ENCODE data around the gene NMNAT3. TPM values are rescaled to one million over a fixed set of nuclear protein-coding genes. Genes with fewer than 3 reads are reported as not detected.
A peak's percentile ranks its signal among the peaks of the same experiment; 100 is the strongest.
"Not testable (repeated sequence)": the region's sequence is repeated elsewhere in the genome, so short reads cannot be mapped to it uniquely, and the experiment has no call there.

The NMNAT3 gene
- total RNA-seq, 1 experiment from 2014 or later: 0.46 TPM

- no peak for DNase-seq (ENCODE audit: low spot score)
Observed at GRCh38 chr3:139636511-139636910, 41.3 kb downstream of the NMNAT3 start.

- no peak for DNase-seq (ENCODE audit: low spot score)
Observed at GRCh38 chr3:139634111-139634635, 43.6 kb downstream of the NMNAT3 start.

GRCh38 chr3:139633511-139633910, 44.3 kb downstream of the NMNAT3 start:
- DNase-seq (ENCODE audit: low spot score): no peak

GRCh38 chr3:139630542-139630941, 47.2 kb downstream of the NMNAT3 start:
- no peak for DNase-seq (ENCODE audit: low spot score)

GRCh38 chr3:139629033-139629432, 48.7 kb downstream of the NMNAT3 start:
- DNase-seq (ENCODE audit: low spot score): peak; percentile 61

- no peak for DNase-seq (ENCODE audit: low spot score)
Observed at GRCh38 chr3:139627759-139628158, 50.0 kb downstream of the NMNAT3 start.

GRCh38 chr3:139620438-139620837, 57.3 kb downstream of the NMNAT3 start:
- no peak for DNase-seq (ENCODE audit: low spot score)

- no peak for DNase-seq (ENCODE audit: low spot score)
Observed at GRCh38 chr3:139619484-139619883, 58.3 kb downstream of the NMNAT3 start.

GRCh38 chr3:139617672-139618268, 60.0 kb downstream of the NMNAT3 start:
- DNase-seq (ENCODE audit: low spot score): no peak

- DNase-seq (ENCODE audit: low spot score): no peak
Observed at GRCh38 chr3:139611528-139611927, 66.2 kb downstream of the NMNAT3 start.

- DNase-seq (ENCODE audit: low spot score): no peak
Observed at GRCh38 chr3:139610886-139611285, 66.9 kb downstream of the NMNAT3 start.

- no peak for DNase-seq (ENCODE audit: low spot score)
Observed at GRCh38 chr3:139608924-139609323, 68.8 kb downstream of the NMNAT3 start.

- DNase-seq (ENCODE audit: low spot score): no peak
Observed at GRCh38 chr3:139608108-139608380, 69.7 kb downstream of the NMNAT3 start.

- no peak for DNase-seq (ENCODE audit: low spot score)
Observed at GRCh38 chr3:139607257-139608107, 70.3 kb downstream of the NMNAT3 start.

GRCh38 chr3:139602003-139602402, 75.8 kb downstream of the NMNAT3 start:
- DNase-seq (ENCODE audit: low spot score): no peak

GRCh38 chr3:139601191-139601961, 76.4 kb downstream of the NMNAT3 start:
- no peak for DNase-seq (ENCODE audit: low spot score)

GRCh38 chr3:139597947-139598346, 79.8 kb downstream of the NMNAT3 start:
- DNase-seq (ENCODE audit: low spot score): no peak

GRCh38 chr3:139591186-139591585, 86.6 kb downstream of the NMNAT3 start:
- DNase-seq (ENCODE audit: low spot score): not testable (repeated sequence)

GRCh38 chr3:139588450-139588849, 89.3 kb downstream of the NMNAT3 start:
- DNase-seq (ENCODE audit: low spot score): peak; percentile 32

GRCh38 chr3:139587797-139588196, 90.0 kb downstream of the NMNAT3 start:
- DNase-seq (ENCODE audit: low spot score): no peak

GRCh38 chr3:139586420-139587017, 91.3 kb downstream of the NMNAT3 start:
- DNase-seq (ENCODE audit: low spot score): no peak

GRCh38 chr3:139585820-139586219, 92.0 kb downstream of the NMNAT3 start:
- DNase-seq (ENCODE audit: low spot score): no peak

Data from HT-29 (cell line).